Ureter (tissue), 1 donor: ENCODE data around the gene NAALAD2. TPM values are rescaled to one million over a fixed set of nuclear protein-coding genes. Genes with fewer than 3 reads are reported as not detected.
"Not testable (repeated sequence)": the region's sequence is repeated elsewhere in the genome, so short reads cannot be mapped to it uniquely, and the experiment has no call there.

Experiments used
- DNase-seq: peaks from one replicate; pipeline ENCODE4 v3.0.0-alpha.2; 2020; ENCODE audit warnings: low spot score
- total RNA-seq: library from RNA; stranded (reverse); gene quantifications from one replicate; pipeline ENCODE4 v1.2.4, GENCODE V29; 2023
- donor health status: DM: yes; HTN: yes; CAD: no.

The NAALAD2 gene
- total RNA-seq, 1 donor from 2014 or later = 4.8 TPM

DNA sequence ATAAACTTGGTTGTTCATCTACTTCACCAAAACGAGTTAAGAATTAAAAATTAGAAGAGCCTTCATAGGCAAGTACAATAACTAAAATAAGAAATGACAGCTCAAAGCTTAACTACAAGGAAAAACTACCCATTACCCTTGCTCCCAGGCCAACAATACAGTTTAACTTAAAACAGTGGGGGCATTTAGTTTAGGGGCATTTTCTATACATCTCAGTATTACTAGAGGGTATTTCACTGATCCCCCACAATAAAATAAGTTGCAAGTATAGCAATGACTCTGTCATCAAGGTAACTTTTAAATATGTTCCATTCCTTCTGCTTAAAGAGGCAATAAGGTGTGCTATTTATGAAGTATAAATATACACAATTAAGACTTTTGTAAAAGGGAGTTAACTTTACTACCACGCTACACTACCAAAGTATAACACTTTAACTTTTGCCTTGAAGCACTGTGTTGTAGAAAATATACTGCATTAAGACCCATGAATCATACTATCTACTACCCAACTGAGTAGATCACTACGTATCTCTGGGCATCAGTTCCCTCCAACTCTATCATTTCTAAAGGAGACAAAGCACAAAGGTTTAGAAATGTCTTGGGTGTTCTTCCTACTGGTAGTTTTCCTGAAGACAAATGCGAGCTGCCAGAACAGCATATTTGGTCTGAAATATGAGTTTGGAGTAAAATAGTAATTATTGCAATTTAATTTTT lies 58.6 kb downstream of the NAALAD2 start:
- no peak for DNase-seq

DNA sequence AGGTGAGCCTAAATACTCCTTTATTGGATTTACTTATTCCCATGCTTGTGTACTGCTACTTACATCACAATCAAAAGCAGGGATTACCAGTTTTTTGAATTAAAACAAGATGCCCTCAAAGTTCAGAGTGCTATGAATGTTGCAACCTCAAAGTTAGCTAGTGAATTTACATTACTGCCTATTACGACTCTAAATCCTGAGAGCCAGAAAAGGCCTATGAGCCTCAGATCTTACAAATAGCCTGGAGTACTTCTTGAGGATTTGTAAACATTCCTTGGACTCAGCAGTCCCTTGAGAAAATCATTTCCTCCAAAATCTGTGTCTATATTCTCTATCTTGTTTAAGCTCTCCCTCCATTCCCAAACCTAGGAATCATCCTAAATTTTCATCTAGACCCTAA lies 62.9 kb downstream of the NAALAD2 start:
- DNase-seq = no peak

DNA sequence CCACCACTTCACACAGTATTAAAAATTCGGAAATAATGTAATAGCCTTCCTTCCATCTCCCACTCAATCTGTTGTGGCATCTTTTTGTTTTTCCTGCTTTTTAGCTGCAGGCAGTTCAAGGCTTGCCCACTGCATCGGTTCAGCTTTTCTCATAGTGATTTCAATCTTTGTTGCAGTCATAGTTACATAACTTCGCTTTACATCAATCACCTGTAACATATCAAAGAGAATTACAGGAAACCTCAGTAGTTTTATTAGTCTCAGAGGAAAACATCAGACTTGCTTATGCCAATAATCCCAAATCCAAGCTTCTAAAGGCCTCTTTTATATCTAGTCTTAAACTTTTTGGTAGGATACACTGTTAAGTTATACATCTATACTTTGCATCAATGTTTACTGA lies 67.9 kb downstream of the NAALAD2 start:
- no peak for DNase-seq

GRCh38 chr11:90204407-90204806 lies 69.9 kb downstream of the NAALAD2 start:
- DNase-seq = no peak

GRCh38 chr11:90204832-90205646 lies 70.6 kb downstream of the NAALAD2 start:
- no peak for DNase-seq

GRCh38 chr11:90207992-90208391 lies 73.5 kb downstream of the NAALAD2 start:
- DNase-seq = not testable (repeated sequence)

DNA sequence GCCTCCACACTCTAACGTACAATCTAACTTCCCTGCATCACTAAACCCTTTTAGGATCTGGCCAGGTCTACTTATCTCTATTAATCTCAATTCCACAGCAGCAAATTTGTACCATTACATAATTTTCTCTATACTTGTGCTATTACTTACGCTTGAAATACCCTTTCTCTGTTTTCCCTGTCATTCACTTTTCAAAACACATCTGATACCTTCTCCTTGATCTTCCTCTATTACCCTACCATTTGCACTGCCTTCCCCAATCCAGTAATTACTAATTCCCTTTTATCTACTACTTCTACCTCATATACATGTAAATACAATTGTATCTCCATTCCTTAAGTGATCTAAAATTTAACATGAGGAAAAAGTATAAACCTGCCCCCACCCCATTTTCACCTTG lies 74.4 kb downstream of the NAALAD2 start:
- DNase-seq = no peak

- DNase-seq = no peak
Measured at GRCh38 chr11:90213322-90213721, 78.9 kb downstream of the NAALAD2 start.

DNA sequence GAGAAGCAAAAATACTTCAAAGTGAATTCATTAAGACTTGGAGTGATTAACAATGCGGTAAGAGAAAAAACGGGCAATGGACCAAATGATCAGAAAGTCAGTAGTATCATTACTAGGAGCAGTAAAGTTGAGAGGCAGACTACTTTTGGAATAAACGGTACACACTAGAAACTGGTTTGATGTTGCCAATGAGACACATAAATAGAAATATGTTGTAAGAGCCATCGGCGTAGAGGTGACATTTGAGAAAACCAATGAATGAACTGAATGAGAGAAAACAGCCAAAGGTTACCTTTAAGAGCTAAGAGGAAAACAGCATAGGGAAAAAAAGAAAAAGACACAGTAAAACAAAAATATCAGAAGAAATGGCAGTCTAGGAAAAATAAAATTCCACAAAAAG lies 82.1 kb downstream of the NAALAD2 start:
- DNase-seq = no peak

- no peak for DNase-seq
Measured at GRCh38 chr11:90218606-90219005, 84.1 kb downstream of the NAALAD2 start.

DNA sequence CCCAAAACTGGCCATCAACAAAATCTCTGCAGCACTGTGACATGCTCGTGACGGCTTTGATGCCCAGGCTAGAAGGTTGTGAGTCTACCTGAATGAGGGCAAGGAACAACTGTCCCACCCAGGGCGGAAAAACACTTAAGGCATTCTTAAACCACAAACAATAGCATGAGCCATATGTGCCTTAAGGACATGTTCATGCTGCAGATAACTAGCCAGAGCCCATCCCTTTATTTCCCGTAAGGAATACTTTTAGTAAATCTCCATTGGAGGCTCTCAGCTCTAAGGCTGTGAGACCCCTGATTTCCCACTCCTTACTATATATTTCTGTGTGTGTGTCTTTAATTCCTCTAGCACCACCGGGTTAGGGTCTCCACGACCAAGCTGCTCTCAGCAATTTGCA lies 85.0 kb downstream of the NAALAD2 start:
- no peak for DNase-seq

DNA sequence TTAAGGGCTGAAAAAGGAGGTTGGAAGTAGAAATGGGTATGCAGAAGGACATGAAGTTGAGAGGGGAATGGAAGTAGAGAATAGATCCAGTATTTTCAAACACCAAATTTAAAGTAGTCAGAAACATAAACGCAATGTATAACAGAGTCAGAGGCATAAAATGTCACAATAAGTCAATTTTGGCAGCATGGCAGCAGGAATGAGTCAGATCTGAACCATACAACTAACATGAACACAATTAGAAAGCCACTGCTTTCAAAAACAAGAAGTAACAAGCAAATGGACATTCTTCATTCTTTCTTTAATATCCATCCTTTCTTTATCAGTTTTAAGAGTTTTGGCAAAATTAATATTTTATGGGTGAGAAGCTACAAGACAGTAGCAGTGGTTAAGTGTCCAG lies 85.9 kb downstream of the NAALAD2 start:
- no peak for DNase-seq

DNA sequence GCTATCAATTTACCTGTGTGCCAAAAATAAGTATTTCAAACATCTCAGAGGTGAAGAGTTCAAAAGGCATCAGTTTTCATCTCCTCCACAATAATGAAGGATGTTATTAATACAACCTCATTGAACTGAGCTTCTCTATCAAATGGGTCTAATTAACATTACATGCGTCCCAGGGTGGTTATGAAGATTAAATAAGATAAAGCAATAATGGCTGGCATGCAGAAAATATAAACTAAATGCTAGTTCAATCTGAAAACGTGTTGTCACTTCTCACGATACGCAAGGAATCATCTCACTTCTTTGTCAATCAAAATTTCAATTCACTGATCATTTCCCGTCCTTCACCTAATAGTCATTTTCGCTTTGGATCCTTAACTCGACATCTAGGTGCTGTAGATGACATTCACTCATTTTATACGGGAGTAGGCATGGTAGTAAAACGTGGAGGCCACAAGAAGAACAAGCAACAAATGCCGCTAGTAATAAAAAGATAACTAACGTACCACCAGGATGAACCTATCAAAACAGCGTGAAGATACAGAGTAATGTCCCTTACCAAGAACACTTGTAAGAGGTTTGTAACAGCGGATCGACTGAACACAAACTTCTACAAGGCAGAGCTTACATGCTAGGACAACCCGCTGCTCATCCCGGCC lies 87.5 kb downstream of the NAALAD2 start:
- DNase-seq = no peak

DNA sequence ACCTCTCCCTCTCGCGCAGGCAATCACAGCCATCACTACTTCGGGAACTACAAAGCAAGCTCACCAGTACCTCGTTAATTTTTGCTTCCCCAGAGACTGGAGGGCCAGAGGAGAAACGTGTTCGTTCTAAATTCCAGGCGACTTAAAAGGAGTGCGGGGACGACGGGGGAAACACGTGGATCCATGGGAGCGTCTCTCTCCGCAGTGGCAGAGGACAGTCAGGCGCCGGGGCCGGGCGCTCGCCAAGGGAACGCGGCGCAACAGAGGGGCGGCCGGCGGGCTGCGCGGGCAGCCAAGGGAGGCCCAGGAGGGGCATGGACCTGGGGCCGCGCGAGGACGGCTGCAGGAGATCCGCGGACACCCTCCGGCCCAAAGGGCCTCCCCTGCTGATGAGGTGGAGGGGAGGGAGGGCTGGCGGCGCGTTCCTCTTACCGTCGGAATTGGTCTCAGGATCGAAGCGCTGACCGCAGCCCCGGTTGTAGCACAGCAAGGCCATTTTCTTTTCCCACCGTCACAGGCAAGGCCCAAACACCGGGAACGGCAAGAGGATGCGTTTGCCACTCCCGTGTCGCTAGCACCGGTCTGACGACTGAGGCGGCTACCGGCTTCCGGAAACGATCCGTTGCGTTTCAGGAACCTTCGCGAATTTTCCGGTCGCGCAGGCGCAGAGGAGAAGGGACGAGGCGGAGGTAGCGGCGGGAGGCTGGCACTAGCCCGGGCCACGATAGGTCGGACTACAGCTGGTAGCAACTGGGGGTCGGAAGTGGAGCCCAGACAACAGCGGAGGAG lies 88.2 kb downstream of the NAALAD2 start, which contains the start of gene CHORDC1:
CHORDC1 (minus strand) TSS at position 591 of the 789 bp plus-strand sequence; CDS start at position 496, 95 bp downstream.
- DNase-seq = peak; percentile 93

- DNase-seq = no peak
Measured at GRCh38 chr11:90223248-90223585, 88.8 kb downstream of the NAALAD2 start.

DNA sequence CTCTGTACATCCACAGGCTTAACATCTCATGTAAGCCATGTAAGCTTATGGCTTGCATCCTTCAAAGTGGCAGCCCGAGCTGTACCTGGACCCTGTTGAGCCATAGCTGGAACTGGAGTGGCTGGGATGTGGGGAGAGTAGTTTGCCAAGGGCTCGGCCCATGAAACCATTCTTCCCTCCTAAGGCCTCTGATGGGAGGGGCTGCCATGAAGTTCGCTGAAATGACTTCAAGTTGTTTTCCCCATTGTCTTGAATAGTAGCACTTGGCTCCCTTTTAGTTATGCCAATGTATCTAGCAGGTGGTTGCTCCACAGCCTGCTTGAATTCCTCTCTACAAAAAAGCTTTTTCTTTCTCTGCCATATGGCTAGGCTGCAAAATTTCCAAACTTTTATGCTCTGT lies 93.6 kb downstream of the NAALAD2 start:
- no peak for DNase-seq

DNA sequence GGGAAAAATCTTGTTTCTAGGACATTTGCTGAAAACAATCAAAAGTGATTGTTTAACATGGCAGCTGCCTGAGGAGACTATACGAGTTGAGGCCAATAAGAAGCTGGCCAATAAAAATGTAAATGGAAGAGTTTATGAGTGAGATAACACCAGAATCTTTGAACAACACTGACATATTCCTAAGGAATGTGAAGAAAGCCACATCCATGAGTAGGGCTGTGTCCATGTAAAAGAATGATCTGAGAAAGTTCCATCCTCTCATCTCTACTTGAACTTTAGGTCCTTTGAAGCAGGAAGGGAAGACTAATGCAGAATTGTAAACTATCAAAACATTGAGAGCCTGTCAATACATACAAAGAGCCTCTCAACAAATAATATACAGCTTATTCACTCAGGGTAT lies 95.3 kb downstream of the NAALAD2 start:
- no peak for DNase-seq

DNA sequence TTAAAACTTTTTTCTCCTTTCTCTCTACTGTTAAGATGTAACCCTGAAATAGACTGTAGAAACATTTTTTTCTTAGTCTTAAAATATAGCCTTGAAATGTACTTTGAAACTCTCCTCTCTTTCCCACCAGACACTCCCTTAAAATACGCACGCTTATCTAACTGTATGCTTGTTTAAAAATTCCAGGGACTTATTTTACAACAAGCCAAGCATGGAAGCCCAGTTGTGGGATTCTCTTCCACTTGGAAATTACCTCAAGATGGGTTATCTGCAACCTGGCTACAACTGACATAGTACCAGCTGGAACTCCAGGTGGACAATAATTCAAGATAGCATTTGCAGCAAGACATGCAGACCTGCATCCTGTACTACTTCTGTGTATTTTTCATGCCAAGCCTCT lies 100.5 kb downstream of the NAALAD2 start:
- no peak for DNase-seq

GRCh38 chr11:90235526-90235925 lies 101.1 kb downstream of the NAALAD2 start:
- no peak for DNase-seq

DNA sequence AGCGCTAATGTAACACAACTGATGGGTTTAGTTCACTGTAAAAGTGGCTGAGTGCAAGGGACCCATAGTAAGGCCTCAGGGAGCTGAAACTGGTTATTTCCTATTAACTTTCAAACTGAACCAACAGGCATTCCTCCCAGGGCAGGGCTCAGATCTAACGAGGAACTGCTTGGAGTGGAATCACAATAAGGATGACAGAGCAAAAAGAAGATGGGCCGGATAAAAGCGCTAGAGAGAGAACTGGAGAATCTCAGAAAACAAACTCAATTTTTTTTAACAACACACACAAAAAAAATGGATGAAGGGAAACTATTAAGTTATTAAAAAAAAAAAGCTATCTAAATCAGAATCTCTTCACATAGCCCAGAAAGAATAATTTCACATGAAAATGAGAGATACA lies 102.5 kb downstream of the NAALAD2 start:
- no peak for DNase-seq

DNA sequence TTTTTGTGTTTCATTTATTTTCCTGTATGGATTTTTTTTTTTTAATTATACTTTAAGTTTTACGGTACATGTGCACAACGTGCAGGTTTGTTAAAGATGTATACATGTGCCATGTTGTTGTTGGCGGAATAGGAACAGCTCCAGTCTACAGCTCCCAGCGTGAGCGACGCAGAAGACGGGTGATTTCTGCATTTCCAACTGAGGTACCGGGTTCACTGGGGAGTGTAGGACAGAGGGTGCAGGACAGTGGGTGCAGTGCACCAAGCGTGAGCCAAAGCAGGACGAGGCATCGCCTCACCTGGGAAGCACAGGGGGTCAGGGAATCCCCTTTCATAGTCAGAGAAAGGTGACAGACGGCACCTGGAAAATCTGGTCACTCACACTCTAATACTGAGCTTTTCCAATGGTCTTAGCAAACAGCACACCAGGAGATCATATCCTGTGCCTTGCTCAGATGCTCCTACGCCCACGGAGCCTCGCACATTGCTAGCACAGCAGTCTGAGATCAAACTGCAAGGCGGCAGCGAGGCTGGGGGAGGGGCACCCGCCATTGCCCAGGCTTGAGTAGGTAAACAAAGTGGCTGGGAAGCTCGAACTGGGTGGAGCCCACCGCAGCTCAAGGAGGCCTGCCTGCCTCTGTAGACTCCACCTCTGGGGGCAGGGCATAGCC lies 105.6 kb downstream of the NAALAD2 start:
- not testable (repeated sequence) for DNase-seq
